Mucosa of descending colon (tissue), 3 donors: ENCODE data around the gene MAPKAPK5. TPM values are rescaled to one million over a fixed set of nuclear protein-coding genes. Genes with fewer than 3 reads are reported as not detected.

Experiments used
- microRNA-seq: library from miRNA; unstranded; fragments of <30 nt; microRNA quantifications from one replicate; pipeline ENCODE4, GENCODE V29; 2019
- total RNA-seq, 3 donors: library from RNA; stranded (reverse); fragmentation: NEBNext Ultra II Directional in 2 of 3; extraction: Animal tissue kit (Norgen Biotek cat#: 25700) in 2 of 3; gene quantifications; one replicate each; pipeline versions ENCODE4 v1.2.1 to v1.2.4, GENCODE V29; 2021 to 2023
- donor health status: DM: no; HTN: no; CAD: no; lungs with moderate emphysema.
- donor health status: DM: no; HTN: no; CAD: no.
- donor health status: DM: no; HTN: yes; CAD: no.

MAPKAPK5 gene
- total RNA-seq, 3 donors from 2014 or later = 64.0 to 86.3 (median 82.0) TPM

Small RNAs within 50 kb of the gene (microRNA-seq; reads per million reads assigned to microRNA genes)
- gene MIR6761 = 1.4 reads per million

Other genes with a start within 250 kb of the MAPKAPK5 start
- gene ATXN2, start 242.9 kb upstream of the MAPKAPK5 start, total RNA-seq = 10 to 100 TPM; 49.9 to 82.5 (median 55.4) TPM
- 10 to 100 TPM; 17.3 to 26.1 (median 22.3) TPM for gene BRAP, start 156.3 kb upstream of the MAPKAPK5 start, total RNA-seq
- 10 to 100 TPM; 36.5 to 55.8 (median 37.9) TPM for gene ACAD10, start 156.2 kb upstream of the MAPKAPK5 start, total RNA-seq
- 100 to 1,000 TPM; 293 to 382 (median 304) TPM for gene ALDH2, start 75.3 kb upstream of the MAPKAPK5 start, total RNA-seq
- gene TMEM116, start 170.9 kb downstream of the MAPKAPK5 start, total RNA-seq = 10 to 100 TPM; 11.2 to 12.5 (median 11.4) TPM
- 100 to 1,000 TPM; 108 to 112 (median 109) TPM for gene ERP29, start 171.2 kb downstream of the MAPKAPK5 start, total RNA-seq